GM21737 (cell line): ENCODE results near the gene RETREG3.
"Not testable (repeated sequence)": the region's sequence is repeated elsewhere in the genome, so short reads cannot be mapped to it uniquely, and the experiment has no call there.

ENCODE experiments used
- ATAC-seq: cut with Tn5 transposase; IDR thresholded peaks from one replicate; pipeline ENCODE4 v1.9.1; 2021; ENCODE audit warnings: mild to moderate bottlenecking, moderate library complexity; ENCODE audit not compliant: unreplicated experiment

RETREG3 gene, protein sequence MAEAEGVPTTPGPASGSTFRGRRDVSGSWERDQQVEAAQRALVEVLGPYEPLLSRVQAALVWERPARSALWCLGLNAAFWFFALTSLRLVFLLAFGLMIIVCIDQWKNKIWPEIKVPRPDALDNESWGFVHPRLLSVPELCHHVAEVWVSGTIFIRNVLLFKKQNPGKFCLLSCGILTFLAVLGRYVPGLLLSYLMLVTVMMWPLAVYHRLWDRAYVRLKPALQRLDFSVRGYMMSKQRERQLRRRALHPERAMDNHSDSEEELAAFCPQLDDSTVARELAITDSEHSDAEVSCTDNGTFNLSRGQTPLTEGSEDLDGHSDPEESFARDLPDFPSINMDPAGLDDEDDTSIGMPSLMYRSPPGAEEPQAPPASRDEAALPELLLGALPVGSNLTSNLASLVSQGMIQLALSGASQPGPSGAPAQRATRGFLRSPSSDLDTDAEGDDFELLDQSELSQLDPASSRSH

GRCh38 chr17:42609182-42609813 lies at the start of gene RETREG3, which contains the start of gene TUBG1:
TSS of gene RETREG3 (minus strand) at chr17:42609374. CDS start at chr17:42609324, 50 bp downstream.
TSS of gene TUBG1 (plus strand) at chr17:42609683. CDS start at chr17:42609738, 55 bp downstream.
- peak; percentile 74 for ATAC-seq

DNA sequence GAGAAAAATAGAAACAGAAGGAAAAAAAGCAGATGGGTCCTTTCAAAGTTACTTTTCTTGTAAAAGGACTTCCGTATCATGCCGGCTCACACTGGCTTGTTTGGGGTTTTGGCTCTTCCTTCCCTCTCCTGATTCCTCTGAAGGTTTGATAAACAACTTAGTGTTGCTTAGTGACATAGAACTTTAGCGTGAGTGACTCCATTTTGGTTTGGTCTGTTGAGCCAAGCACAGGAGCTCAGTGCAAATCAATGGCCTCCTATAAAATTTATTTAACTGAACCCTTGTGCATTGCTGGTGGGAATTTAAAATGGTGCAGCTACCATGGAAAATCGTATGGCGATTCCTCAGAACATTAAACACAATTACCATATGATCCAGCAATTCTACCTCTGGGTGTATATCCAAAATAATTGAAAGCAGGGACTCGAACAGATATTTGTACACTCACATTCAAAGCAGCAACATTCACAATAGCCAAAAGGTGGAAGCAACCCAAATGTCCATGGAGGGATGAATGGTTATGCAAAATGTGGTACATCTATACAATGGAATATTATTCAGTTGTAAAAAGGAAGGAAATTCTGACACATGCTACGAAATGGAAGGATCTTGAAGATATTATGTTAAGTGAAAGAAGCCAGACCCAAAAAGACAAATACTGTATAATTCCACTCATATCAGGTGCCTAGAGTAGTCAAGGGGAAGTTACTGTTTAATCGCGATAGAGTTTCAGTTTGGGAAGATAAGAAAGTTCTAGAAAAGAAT lies 48.8 kb upstream of the RETREG3 start:
- no peak for ATAC-seq

- ATAC-seq = no peak
Observed at GRCh38 chr17:42655528-42655927, 46.4 kb upstream of the RETREG3 start.

DNA sequence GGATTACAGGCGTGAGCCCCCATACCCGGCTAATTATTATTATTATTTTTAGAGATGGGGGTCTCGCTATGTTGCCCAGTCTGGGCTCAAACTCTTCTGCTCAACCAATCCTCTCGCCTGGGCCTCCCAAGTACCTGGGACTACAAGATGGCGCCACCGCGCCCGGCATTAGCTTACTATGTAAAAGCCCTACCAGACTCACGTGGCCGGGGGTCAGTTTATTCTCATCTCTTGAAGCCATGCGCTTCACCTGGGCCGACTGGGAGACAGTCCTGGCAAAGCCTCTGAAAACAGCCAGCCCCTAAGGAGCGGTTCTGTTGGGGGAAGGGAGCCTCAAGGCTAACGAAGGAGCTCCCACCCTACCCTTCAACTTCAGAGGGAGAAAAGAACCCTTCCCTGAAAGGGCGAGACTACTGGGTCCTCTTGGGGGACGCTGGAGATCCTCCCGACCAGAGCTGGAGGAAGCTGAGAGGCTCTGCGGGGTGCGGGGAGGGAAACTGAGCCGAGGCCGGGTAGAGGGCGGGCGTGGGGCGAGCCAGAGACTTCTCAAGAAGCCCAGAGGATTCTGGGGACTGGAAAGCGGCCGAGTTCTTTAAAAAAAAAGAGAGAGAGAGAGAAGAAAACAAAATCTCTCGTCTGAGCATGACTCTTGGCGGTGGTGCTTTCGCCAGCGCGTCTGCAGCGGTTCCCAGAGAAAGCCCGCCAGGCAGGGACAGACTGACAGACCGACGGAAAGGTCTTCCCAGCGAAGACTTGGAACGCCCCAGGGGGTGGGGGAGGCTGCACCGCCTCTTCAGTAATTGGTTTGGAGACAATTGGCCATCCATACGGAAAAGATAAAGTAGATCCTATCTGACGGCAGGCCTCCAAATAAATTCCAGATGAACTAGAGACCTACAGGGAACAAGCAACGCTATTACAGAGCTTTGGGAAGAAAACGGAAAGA lies 44.3 kb upstream of the RETREG3 start:
- no peak for ATAC-seq

GRCh38 chr17:42651392-42651791 lies 42.2 kb upstream of the RETREG3 start:
- no peak for ATAC-seq

DNA sequence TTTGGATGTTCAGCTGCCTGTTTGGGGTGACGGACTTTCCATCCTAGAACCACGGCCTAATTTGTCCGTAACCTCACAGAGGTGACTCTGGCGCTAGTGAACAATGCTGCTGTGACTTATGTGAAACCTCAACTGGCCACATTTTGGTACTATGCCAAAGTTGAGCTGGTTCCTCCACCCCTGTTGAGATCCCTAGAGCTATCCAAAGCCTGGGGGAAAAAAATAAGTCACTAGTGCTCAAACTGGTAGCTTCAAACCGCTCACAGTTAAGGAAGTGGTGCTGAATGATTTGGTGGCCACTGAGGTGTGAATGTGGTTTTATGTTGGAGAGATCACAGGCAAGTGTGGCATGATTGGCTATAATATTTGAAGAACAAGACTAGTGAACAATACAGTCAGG lies 38.6 kb upstream of the RETREG3 start:
- ATAC-seq = no peak

GRCh38 chr17:42642336-42642735 lies 33.2 kb upstream of the RETREG3 start:
- ATAC-seq = no peak

- ATAC-seq = no peak
Observed at GRCh38 chr17:42640121-42640520, 30.9 kb upstream of the RETREG3 start.

DNA sequence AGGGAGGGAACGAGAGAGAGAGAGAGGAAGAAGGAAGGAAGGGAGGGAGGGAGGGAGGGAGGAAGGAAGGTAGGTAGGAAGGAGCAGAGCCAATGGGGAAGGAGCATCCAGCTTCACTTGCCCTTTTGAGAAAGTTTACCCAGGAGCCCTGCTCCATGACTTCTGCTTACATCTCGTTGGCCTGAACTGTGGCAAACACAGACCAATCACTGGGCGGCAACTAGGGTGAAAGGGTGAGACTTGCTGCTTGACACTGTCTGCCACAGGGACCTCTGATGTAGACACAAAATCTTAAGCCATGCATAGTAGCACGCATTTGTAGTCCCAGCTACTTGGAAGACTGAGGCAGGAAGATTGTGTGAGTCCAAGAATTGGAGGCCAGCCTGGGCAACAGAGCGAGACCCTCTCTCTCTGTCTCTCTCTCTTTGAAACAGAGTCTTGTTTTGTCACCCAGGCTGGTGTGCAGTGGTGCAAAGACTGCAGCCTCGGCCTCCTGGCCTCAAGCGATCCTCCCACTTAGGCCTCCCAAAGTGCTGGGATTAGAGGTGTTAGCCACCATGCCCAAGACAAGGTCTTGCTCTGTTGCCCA lies 30.4 kb upstream of the RETREG3 start:
- no peak for ATAC-seq

- ATAC-seq = no peak
Observed at GRCh38 chr17:42632949-42633444, 23.8 kb upstream of the RETREG3 start.

GRCh38 chr17:42629411-42630009 lies 20.3 kb upstream of the RETREG3 start:
- no peak for ATAC-seq

DNA sequence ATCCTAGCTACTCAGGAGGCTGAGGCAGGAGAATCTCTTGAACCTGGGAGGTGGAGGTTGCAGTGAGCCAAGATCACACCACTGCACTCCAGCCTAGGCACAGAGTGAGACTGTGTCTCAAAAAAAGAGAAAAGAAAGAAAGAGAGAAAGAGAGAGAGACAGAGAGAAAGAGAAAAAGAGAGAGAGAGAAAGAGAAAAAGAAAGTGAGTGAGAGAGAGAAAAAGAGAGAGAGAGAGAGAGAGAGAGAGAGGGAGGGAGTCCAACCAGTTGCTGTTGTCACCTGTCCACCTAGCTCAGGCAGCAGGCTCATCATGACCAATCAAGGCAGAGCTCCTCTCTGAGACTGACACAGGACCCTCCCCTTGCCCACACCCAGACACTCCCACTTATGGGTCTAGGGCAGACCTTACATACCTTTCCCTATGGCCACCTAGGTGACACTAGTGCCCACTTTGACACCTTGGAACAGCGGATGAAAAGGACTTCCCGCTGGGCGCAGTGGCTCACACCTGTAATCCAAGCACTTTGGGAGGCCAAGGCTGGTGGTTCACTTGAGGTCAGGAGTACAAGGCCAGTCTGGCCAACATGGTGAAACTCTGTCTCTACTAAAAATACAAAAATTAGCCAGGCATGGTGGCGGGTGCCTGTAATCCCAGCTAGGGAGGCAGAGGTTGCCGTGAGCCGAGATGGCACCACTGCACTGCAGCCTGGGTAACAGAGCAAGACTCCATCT lies 18.0 kb upstream of the RETREG3 start:
- ATAC-seq = not testable (repeated sequence)

DNA sequence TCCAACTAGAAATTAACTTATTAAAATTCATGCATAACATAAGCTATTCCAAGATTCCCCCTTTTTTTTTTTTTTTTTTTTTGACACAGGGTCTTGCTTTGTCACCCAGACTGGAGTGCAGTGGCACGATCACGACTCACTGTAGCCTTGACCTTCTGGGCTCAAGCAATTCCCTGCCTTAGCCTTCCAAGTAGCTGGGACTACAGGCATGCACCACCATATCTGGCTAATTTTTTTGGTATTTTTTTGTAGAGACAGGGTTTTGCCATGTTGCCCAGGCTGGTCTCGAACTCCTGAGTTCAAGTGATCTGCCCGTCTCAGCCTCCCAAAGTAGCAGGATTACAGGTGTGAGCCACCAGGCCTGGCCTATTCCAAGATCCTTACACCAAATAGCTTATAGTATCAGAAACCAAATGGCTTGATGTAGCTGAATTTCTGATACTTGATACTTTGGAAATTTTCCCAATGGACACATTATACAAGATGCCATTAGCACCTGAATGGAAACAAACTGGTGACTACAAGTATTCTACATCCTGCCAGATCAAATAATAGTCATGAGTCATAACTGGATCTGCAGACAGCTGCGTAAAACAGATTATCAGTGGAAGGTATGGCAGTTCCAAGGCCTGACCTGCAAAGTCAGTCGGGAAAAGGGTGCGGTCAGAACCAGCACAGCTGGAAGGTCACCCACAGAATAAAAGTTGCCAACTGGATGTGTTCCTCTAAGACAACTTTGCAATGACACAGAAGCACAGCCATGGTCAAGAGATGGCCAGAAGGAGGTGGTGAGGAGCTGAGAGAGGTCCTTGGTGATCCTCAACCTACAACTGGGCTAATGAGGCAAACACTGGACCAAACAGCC lies 14.8 kb upstream of the RETREG3 start:
- no peak for ATAC-seq

DNA sequence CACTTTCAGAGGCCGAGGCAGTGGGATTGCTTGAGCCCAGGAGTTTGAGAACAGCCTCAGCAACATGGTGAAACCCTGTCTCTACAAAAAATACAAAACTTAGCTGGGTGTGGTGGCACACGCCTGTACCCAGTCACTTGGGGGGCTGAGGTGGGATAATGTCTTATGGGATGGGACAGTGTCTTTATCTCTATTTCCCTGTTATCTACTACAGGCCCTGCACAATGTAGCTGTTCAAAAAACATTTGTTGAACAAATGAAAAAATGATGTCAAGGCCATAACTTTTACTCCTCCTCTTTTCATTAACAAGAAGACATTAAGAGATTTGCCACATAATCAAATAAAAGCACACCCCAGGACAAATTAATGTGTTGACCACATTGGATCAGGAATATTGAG lies 14.1 kb upstream of the RETREG3 start:
- ATAC-seq = no peak

GRCh38 chr17:42621987-42622386 lies 12.8 kb upstream of the RETREG3 start:
- not testable (repeated sequence) for ATAC-seq

DNA sequence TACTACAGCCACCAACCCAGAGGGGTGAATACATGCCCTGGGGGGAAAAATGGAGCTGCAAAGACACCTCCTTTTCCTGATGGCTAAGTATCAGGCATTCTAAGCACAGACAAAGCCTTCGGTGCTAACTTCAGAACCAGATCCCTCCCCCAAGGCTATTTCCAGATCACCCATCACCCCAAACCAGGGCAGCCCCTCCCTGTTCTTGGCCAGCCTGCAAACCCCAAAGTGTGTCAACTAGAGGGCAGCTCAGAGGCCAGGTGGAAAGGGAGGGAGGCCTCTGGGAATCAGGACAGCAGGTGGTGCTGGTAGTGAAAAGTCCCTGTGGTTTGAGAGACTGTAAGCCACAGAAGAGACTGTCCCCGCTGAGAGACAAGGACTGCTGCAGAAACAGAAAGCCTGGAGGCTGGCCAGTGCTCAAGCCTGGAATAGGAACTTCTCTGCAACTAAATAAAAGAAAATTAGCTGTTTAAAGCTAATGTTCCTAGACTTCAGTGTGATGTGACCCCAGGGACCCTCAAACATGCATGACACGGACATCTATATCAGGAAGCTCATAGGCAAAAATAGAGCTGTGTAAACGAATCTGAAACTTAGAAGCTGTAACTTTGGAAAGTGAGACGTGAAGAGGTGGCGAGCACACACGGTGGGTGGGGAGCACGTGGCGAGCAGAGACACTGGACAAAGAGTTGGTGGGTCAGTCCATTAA lies 9.4 kb upstream of the RETREG3 start:
- ATAC-seq = peak; percentile 63

DNA sequence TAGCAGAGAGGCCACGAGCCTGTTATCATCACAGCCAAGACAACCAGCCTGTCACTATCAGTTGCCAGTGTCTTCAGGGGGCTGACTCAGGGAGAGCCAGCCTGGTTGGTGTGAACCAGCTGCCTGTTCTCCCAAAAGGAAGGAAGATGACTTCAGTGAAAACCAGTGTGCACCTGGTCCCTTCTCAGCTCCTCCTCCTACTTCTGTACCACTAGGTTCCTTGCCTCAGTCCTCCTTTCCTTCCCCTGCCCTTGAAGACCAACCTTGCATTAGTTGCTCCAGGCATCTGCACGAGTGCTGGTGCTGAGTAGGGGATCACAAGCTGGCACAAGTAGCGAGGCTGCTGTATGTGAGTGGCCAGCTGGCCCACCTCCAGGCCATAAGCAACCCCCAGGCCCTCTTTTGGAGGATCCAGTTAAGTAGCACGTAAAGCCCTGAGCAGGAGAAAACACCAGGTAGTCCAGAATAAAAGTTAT lies 8.8 kb upstream of the RETREG3 start:
- ATAC-seq = peak; percentile 29
